NAMALWA (cell line): ENCODE data around the gene ST3GAL2.
"Not testable (repeated sequence)": the region's sequence is repeated elsewhere in the genome, so short reads cannot be mapped to it uniquely, and the experiment has no call there.

ENCODE experiments used
- DNase-seq: peaks from one replicate; pipeline ENCODE4 v3.0.0-alpha.2; 2015; ENCODE audit warnings: low spot score

Gene ST3GAL2

GRCh38 chr16:70332728-70333127 lies 106.2 kb downstream of the ST3GAL2 start:
- DNase-seq, result not testable (repeated sequence)

GRCh38 chr16:70331588-70332358 lies 107.1 kb downstream of the ST3GAL2 start:
- peak; percentile 27 for DNase-seq

- DNase-seq, result no peak
These were observed 107.8 kb downstream of the ST3GAL2 start for GRCh38 chr16:70331091-70331490.
